Mucosa of descending colon (tissue), 3 donors: Measurements from ENCODE around the gene CYP19A1. TPM values are rescaled to one million over a fixed set of nuclear protein-coding genes. Genes with fewer than 3 reads are reported as not detected.

Experiments used
- ATAC-seq: fragments of 200-7000 bp; cut with Tn5 transposase; one replicate; pipeline ENCODE4 v1.9.1; 2020; ENCODE audit warnings: mild to moderate bottlenecking, moderate library complexity
- DNase-seq, 3 donors: peaks; one replicate each; pipeline ENCODE4 v3.0.0-alpha.2; 2020
- H3K36me3 ChIP-seq: fragments of 200-600 bp; one replicate; pipeline ENCODE4 v1.8.0; 2021; ENCODE audit warnings: low read depth, mild to moderate bottlenecking
- H3K4me1 ChIP-seq: fragments of 200-600 bp; one replicate; pipeline ENCODE4 v1.8.0; 2021; ENCODE audit warnings: low read depth, mild to moderate bottlenecking
- H3K4me3 ChIP-seq: fragments of 200-600 bp; one replicate; pipeline ENCODE4 v1.8.0; 2021; ENCODE audit warnings: mild to moderate bottlenecking
- H3K9me3 ChIP-seq: fragments of 200-600 bp; one replicate; pipeline ENCODE4 v1.8.0; 2021; ENCODE audit warnings: mild to moderate bottlenecking
- CTCF ChIP-seq: fragments of 200-600 bp; IDR thresholded peaks from one replicate; pipeline ENCODE4 v1.8.0; 2022; ENCODE audit warnings: antibody characterized with exemption, mild to moderate bottlenecking
- intact Hi-C, 2 donors: fragments of 100-400 bp; cut with DNase I in 1 of 2; cut with micrococcal nuclease in 1 of 2; formaldehyde crosslinking; loops; one replicate each; pipeline versions ENCODE4 v1.11.0 to v1.11.1; 2022; cut with DNase I, micrococcal nuclease
- total RNA-seq, 3 donors: library from RNA; stranded (reverse); fragmentation: NEBNext Ultra II Directional in 2 of 3; extraction: Animal tissue kit (Norgen Biotek cat#: 25700) in 2 of 3; gene quantifications; one replicate each; pipeline versions ENCODE4 v1.2.1 to v1.2.4, GENCODE V29; 2021 to 2023
- donor health status: DM: no; HTN: no; CAD: no; lungs with moderate emphysema.
- donor health status: DM: no; HTN: no; CAD: no.
- donor health status: DM: no; HTN: yes; CAD: no.

The CYP19A1 gene
- total RNA-seq, 3 donors from 2014 or later: 0.06 to 0.63 (median 0.23) TPM

- DNase-seq (no peak), ATAC-seq (peak; percentile 86)
- Histone ChIP-seq H3K9me3 (no peaks in the 10 kb centered on the region), H3K4me3 (no peak overlapping the region), H3K4me1 (peaks cover 15% of the 10 kb centered on the region), H3K36me3 (no peaks in the 10 kb centered on the region)
- TF ChIP-seq CTCF: no peak
- intact Hi-C loops: no loop called here
Observed at GRCh38 chr15:51183076-51183475, 155.3 kb downstream of the CYP19A1 start.

- DNase-seq (no peak), ATAC-seq (no peak)
- Histone ChIP-seq H3K4me3 (no peak overlapping the region), H3K36me3 (no peaks in the 10 kb centered on the region), H3K4me1 (peaks cover 15% of the 10 kb centered on the region), H3K9me3 (no peaks in the 10 kb centered on the region)
- no peak for TF ChIP-seq CTCF
- intact Hi-C loops: no loop called here
Observed at GRCh38 chr15:51181905-51182304, 156.5 kb downstream of the CYP19A1 start.

- TF ChIP-seq CTCF: no peak
- H3K36me3 ChIP-seq: no peaks in the 10 kb centered on the region
- no peaks in the 10 kb centered on the region for H3K9me3 ChIP-seq
- DNase-seq (no peak), ATAC-seq (no peak)
- H3K4me1 ChIP-seq: peaks cover 15% of the 10 kb centered on the region
- H3K4me3 ChIP-seq: no peak overlapping the region
- intact Hi-C loops: no loop called here
Observed at GRCh38 chr15:51181221-51181620, 157.2 kb downstream of the CYP19A1 start.

- Histone ChIP-seq H3K4me3 (no peak overlapping the region), H3K4me1 (peaks cover 15% of the 10 kb centered on the region), H3K36me3 (no peaks in the 10 kb centered on the region), H3K9me3 (no peaks in the 10 kb centered on the region)
- intact Hi-C loops: no loop called here
- no peak for DNase-seq
- ATAC-seq: no peak
- no peak for TF ChIP-seq CTCF
Observed at GRCh38 chr15:51180534-51180933, 157.9 kb downstream of the CYP19A1 start.

- H3K4me1 ChIP-seq: peaks cover 15% of the 10 kb centered on the region
- no peaks in the 10 kb centered on the region for H3K9me3 ChIP-seq
- H3K36me3 ChIP-seq: no peaks in the 10 kb centered on the region
- intact Hi-C loops: no loop called here
- ATAC-seq: no peak
- no peak for TF ChIP-seq CTCF
- H3K4me3 ChIP-seq: no peak overlapping the region
- no peak for DNase-seq
Observed at GRCh38 chr15:51180011-51180410, 158.4 kb downstream of the CYP19A1 start.

GRCh38 chr15:51172193-51172592, 166.2 kb downstream of the CYP19A1 start:
- intact Hi-C loops: no loop called here
- ATAC-seq: no peak
- no peak for DNase-seq

More at GRCh38 chr15:51172193-51172592, 166.2 kb downstream of the CYP19A1 start:
- Histone ChIP-seq H3K4me3 (no peak overlapping the region), H3K9me3 (no peaks in the 10 kb centered on the region), H3K4me1 (no peaks in the 10 kb centered on the region), H3K36me3 (no peaks in the 10 kb centered on the region)
- no peak for TF ChIP-seq CTCF
